Measurements from ENCODE around the gene ANXA10.

The ANXA10 gene

GRCh38 chr4:168096407-168096784, 4.1 kb downstream of the ANXA10 start:
- no peaks in the 10 kb centered on the region for H3K36me3 ChIP-seq (ENCODE audit: low read depth)
- H3K27me3 ChIP-seq (ENCODE audit: insufficient read depth, poor library complexity, severe bottlenecking) = no peaks in the 10 kb centered on the region
- DNase-seq (ENCODE audit: low spot score) (no peak), ATAC-seq (ENCODE audit: low read depth) (no peak)
- H3K4me1 ChIP-seq (ENCODE audit: insufficient read depth, poor library complexity, severe bottlenecking) = peaks cover 42% of the 10 kb centered on the region
- no peaks in the 10 kb centered on the region for H3K9me3 ChIP-seq (ENCODE audit: severe bottlenecking)
- no peak for TF ChIP-seq CTCF (IDR thresholded peaks at IDR 0.05; ENCODE audit: poor library complexity, severe bottlenecking)
- no peak overlapping the region for H3K4me3 ChIP-seq (ENCODE audit: severe bottlenecking)
- peak overlapping the region; percentile 21 for H3K27ac ChIP-seq (ENCODE audit: poor library complexity, severe bottlenecking)

GRCh38 chr4:168097161-168097560, 4.8 kb downstream of the ANXA10 start:
- Histone ChIP-seq H3K9me3 (ENCODE audit: severe bottlenecking) (no peaks in the 10 kb centered on the region), H3K27ac (ENCODE audit: poor library complexity, severe bottlenecking) (peak overlapping the region; percentile 72), H3K36me3 (ENCODE audit: low read depth) (no peaks in the 10 kb centered on the region), H3K27me3 (ENCODE audit: insufficient read depth, poor library complexity, severe bottlenecking) (no peaks in the 10 kb centered on the region), H3K4me3 (ENCODE audit: severe bottlenecking) (no peak overlapping the region), H3K4me1 (ENCODE audit: insufficient read depth, poor library complexity, severe bottlenecking) (peaks cover 42% of the 10 kb centered on the region)
- ATAC-seq (ENCODE audit: low read depth) = no peak
- no peak for TF ChIP-seq CTCF (IDR thresholded peaks at IDR 0.05; ENCODE audit: poor library complexity, severe bottlenecking)
- no peak for DNase-seq (ENCODE audit: low spot score)

GRCh38 chr4:168098248-168098717, 5.9 kb downstream of the ANXA10 start:
- Histone ChIP-seq H3K27ac (ENCODE audit: poor library complexity, severe bottlenecking) (peak overlapping the region; percentile 72), H3K4me3 (ENCODE audit: severe bottlenecking) (no peak overlapping the region), H3K4me1 (ENCODE audit: insufficient read depth, poor library complexity, severe bottlenecking) (peaks cover 42% of the 10 kb centered on the region), H3K27me3 (ENCODE audit: insufficient read depth, poor library complexity, severe bottlenecking) (no peaks in the 10 kb centered on the region), H3K36me3 (ENCODE audit: low read depth) (no peaks in the 10 kb centered on the region), H3K9me3 (ENCODE audit: severe bottlenecking) (no peaks in the 10 kb centered on the region)
- ATAC-seq (ENCODE audit: low read depth) (peak; percentile 90), DNase-seq (ENCODE audit: low spot score) (no peak)
- TF ChIP-seq CTCF (IDR thresholded peaks at IDR 0.05; ENCODE audit: poor library complexity, severe bottlenecking) = no peak

- Histone ChIP-seq H3K27me3 (ENCODE audit: insufficient read depth, poor library complexity, severe bottlenecking) (no peaks in the 10 kb centered on the region), H3K9me3 (ENCODE audit: severe bottlenecking) (no peaks in the 10 kb centered on the region), H3K27ac (ENCODE audit: poor library complexity, severe bottlenecking) (peak overlapping the region; percentile 72), H3K36me3 (ENCODE audit: low read depth) (no peaks in the 10 kb centered on the region), H3K4me1 (ENCODE audit: insufficient read depth, poor library complexity, severe bottlenecking) (peaks cover 42% of the 10 kb centered on the region), H3K4me3 (ENCODE audit: severe bottlenecking) (no peak overlapping the region)
- ATAC-seq (ENCODE audit: low read depth) (no peak), DNase-seq (ENCODE audit: low spot score) (no peak)
- no peak for TF ChIP-seq CTCF (IDR thresholded peaks at IDR 0.05; ENCODE audit: poor library complexity, severe bottlenecking)
Measured at GRCh38 chr4:168099195-168099594, 6.9 kb downstream of the ANXA10 start.

- H3K36me3 ChIP-seq (ENCODE audit: low read depth) = no peaks in the 10 kb centered on the region
- no peaks in the 10 kb centered on the region for H3K9me3 ChIP-seq (ENCODE audit: severe bottlenecking)
- peaks cover 36% of the 10 kb centered on the region for H3K4me1 ChIP-seq (ENCODE audit: insufficient read depth, poor library complexity, severe bottlenecking)
- H3K27ac ChIP-seq (ENCODE audit: poor library complexity, severe bottlenecking) = no peak overlapping the region
- ATAC-seq (ENCODE audit: low read depth) (no peak), DNase-seq (ENCODE audit: low spot score) (no peak)
- H3K4me3 ChIP-seq (ENCODE audit: severe bottlenecking) = no peak overlapping the region
- TF ChIP-seq CTCF (IDR thresholded peaks at IDR 0.05; ENCODE audit: poor library complexity, severe bottlenecking) = no peak
- no peaks in the 10 kb centered on the region for H3K27me3 ChIP-seq (ENCODE audit: insufficient read depth, poor library complexity, severe bottlenecking)
Measured at GRCh38 chr4:168101026-168101425, 8.7 kb downstream of the ANXA10 start.
